ENCODE results near the gene PNPO.

- TF ChIP-seq CTCF (optimal IDR thresholded peaks at IDR 0.05 in 1 of 3, IDR thresholded peaks at IDR 0.05 in 1 of 3, conservative IDR thresholded peaks at IDR 0.05 in 1 of 3; ENCODE audit: extremely low read depth in 1 of 3, insufficient read depth in 2 of 3, low read length in 3 of 3) (no peak), EZH2 (IDR thresholded peaks at IDR 0.05; ENCODE audit: low read length) (no peak)
These were observed 34.9 kb upstream of the PNPO start for GRCh38 chr17:47906443-47906842.

Data from keratinocyte (primary cell).